WTC11 (cell line): ENCODE measurements around the gene CD2AP. TPM values are rescaled to one million over a fixed set of nuclear protein-coding genes. Genes with fewer than 3 reads are reported as not detected.

ENCODE experiments used
- ATAC-seq: fragments of 200-7000 bp; cut with Tn5 transposase; 2 replicates; pipeline ENCODE4 v1.10.0; 2021; ENCODE audit warnings: mild to moderate bottlenecking, moderate library complexity
- CTCF ChIA-PET: fragments of 300-600 bp; sonication (Branson Sonifier 250); formaldehyde crosslinking; loops from one replicate; lab custom pipeline; 2021; ENCODE audit warnings: antibody characterized with exemption; lab: Charles Lee
- POLR2A ChIA-PET: fragments of 350-600 bp; sonication (Branson Sonifier 250); formaldehyde crosslinking; loops from one replicate; lab custom pipeline; 2021; ENCODE audit warnings: antibody characterized with exemption; lab: Charles Lee
- DNase-seq: peaks from one replicate; pipeline ENCODE4 v3.0.0; 2021; ENCODE audit warnings: low spot score
- H3K27ac Mint-ChIP-seq: 2 replicates; pipeline ENCODE4 v1.8.0; 2021; ENCODE audit warnings: mixed read lengths
- H3K27me3 Mint-ChIP-seq: 2 replicates; pipeline ENCODE4 v1.8.0; 2021; ENCODE audit warnings: low read depth, mild to moderate bottlenecking, moderate library complexity, mixed read lengths
- H3K36me3 Mint-ChIP-seq: 2 replicates; pipeline ENCODE4 v1.8.0; 2021; ENCODE audit warnings: mixed read lengths
- H3K4me1 Mint-ChIP-seq: 2 replicates; pipeline ENCODE4 v1.8.0; 2022; ENCODE audit warnings: mixed read lengths
- H3K4me3 Mint-ChIP-seq: 2 replicates; pipeline ENCODE4 v1.8.0; 2021; ENCODE audit warnings: mild to moderate bottlenecking, moderate library complexity, mixed read lengths
- H3K9me3 Mint-ChIP-seq: 2 replicates; pipeline ENCODE4 v1.8.0; 2021; ENCODE audit warnings: mixed read lengths
- CTCF ChIP-seq: fragments of 200-600 bp; IDR thresholded peaks from 2 replicates; pipeline ENCODE4 v1.8.0; 2022; ENCODE audit warnings: antibody characterized with exemption
- PRRX2 ChIP-seq: fragments of 250-450 bp; sonication (Bioruptor Pico); IDR thresholded peaks from 2 replicates; pipeline ENCODE4 v1.8.0; 2021; ENCODE audit warnings: mild to moderate bottlenecking
- ZSCAN18 ChIP-seq: fragments of 250-450 bp; sonication (Bioruptor Pico); IDR thresholded peaks from 2 replicates; pipeline ENCODE4 v2.1.2; 2022; ENCODE audit warnings: mild to moderate bottlenecking, moderate library complexity
- total RNA-seq: library from RNA; stranded (reverse); gene quantifications from 3 replicates; pipeline ENCODE4 v1.2.3, GENCODE V29; 2021
- TF ChIP-seq, protein P1 (sequence below): sonication (generic); formaldehyde crosslinking; IDR thresholded peaks from 2 replicates; pipeline ENCODE4 v1.8.0; 2023; ENCODE audit warnings: missing genetic modification reagents, mild to moderate bottlenecking, borderline replicate concordance
- TF ChIP-seq, protein P2 (sequence below): sonication (generic); formaldehyde crosslinking; IDR thresholded peaks from 2 replicates; pipeline ENCODE4 v1.8.1; 2022; ENCODE audit warnings: low read depth, missing genetic modification reagents, borderline replicate concordance
- TF ChIP-seq, protein P3 (sequence below): fragments of 250-450 bp; sonication (Bioruptor Pico); conservative IDR thresholded peaks from 2 replicates; pipeline ENCODE4 v1.9.0; 2021; ENCODE audit warnings: mild to moderate bottlenecking
- TF ChIP-seq, protein P4 (sequence below): sonication (generic); formaldehyde crosslinking; IDR thresholded peaks from 2 replicates; pipeline ENCODE4 v1.8.1; 2023; ENCODE audit warnings: mild to moderate bottlenecking, missing genetic modification reagents, moderate library complexity
- TF ChIP-seq, protein P5 (sequence below): sonication (generic); formaldehyde crosslinking; IDR thresholded peaks from 2 replicates; pipeline ENCODE4 v1.8.1; 2022; ENCODE audit warnings: low read depth, mild to moderate bottlenecking, moderate library complexity, missing genetic modification reagents, borderline replicate concordance
- TF ChIP-seq, protein P6 (sequence below): sonication (generic); formaldehyde crosslinking; IDR thresholded peaks from 2 replicates; pipeline ENCODE4 v1.8.0; 2022; ENCODE audit warnings: mild to moderate bottlenecking, missing genetic modification reagents

CD2AP gene
- total RNA-seq, 1 experiment from 2014 or later, result 77.0 TPM

DNA sequence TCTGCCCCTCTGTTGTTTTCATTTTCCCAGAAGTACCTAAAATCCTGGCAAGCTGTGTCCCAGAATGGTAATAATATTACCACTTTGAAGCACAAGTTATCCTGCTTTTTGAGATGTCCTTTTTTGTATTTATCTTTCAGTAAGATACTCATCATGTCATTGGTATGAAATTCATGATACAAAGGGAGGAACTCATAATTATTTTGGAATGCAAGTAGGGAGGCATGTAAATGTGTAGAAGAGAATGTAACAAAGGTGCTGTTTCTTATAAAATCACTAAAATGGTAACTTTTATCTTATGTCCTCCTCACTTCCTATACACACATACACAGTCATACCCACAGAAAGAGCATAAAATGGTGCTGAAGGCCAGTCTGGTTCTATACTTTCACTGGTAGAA is 109.9 kb downstream of the CD2AP start:
- peaks cover 6% of the 10 kb centered on the region for H3K4me1 Mint-ChIP-seq
- no peaks in the 10 kb centered on the region for H3K27me3 Mint-ChIP-seq
- H3K36me3 Mint-ChIP-seq, result peaks cover 60% of the 10 kb centered on the region
- ChIA-PET CTCF (no interaction called here), POLR2A (no interaction called here)
- DNase-seq (no peak), ATAC-seq (no peak)
- no peak overlapping the region for H3K4me3 Mint-ChIP-seq
- TF ChIP-seq, protein P1, sequence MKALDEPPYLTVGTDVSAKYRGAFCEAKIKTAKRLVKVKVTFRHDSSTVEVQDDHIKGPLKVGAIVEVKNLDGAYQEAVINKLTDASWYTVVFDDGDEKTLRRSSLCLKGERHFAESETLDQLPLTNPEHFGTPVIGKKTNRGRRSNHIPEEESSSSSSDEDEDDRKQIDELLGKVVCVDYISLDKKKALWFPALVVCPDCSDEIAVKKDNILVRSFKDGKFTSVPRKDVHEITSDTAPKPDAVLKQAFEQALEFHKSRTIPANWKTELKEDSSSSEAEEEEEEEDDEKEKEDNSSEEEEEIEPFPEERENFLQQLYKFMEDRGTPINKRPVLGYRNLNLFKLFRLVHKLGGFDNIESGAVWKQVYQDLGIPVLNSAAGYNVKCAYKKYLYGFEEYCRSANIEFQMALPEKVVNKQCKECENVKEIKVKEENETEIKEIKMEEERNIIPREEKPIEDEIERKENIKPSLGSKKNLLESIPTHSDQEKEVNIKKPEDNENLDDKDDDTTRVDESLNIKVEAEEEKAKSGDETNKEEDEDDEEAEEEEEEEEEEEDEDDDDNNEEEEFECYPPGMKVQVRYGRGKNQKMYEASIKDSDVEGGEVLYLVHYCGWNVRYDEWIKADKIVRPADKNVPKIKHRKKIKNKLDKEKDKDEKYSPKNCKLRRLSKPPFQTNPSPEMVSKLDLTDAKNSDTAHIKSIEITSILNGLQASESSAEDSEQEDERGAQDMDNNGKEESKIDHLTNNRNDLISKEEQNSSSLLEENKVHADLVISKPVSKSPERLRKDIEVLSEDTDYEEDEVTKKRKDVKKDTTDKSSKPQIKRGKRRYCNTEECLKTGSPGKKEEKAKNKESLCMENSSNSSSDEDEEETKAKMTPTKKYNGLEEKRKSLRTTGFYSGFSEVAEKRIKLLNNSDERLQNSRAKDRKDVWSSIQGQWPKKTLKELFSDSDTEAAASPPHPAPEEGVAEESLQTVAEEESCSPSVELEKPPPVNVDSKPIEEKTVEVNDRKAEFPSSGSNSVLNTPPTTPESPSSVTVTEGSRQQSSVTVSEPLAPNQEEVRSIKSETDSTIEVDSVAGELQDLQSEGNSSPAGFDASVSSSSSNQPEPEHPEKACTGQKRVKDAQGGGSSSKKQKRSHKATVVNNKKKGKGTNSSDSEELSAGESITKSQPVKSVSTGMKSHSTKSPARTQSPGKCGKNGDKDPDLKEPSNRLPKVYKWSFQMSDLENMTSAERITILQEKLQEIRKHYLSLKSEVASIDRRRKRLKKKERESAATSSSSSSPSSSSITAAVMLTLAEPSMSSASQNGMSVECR (CRISPR knock-in tag), result no peak
- TF ChIP-seq, protein P2, sequence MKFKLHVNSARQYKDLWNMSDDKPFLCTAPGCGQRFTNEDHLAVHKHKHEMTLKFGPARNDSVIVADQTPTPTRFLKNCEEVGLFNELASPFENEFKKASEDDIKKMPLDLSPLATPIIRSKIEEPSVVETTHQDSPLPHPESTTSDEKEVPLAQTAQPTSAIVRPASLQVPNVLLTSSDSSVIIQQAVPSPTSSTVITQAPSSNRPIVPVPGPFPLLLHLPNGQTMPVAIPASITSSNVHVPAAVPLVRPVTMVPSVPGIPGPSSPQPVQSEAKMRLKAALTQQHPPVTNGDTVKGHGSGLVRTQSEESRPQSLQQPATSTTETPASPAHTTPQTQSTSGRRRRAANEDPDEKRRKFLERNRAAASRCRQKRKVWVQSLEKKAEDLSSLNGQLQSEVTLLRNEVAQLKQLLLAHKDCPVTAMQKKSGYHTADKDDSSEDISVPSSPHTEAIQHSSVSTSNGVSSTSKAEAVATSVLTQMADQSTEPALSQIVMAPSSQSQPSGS (CRISPR knock-in tag), result no peak
- TF ChIP-seq ZSCAN18 (no peak), PRRX2 (no peak)
- TF ChIP-seq, protein P3, sequence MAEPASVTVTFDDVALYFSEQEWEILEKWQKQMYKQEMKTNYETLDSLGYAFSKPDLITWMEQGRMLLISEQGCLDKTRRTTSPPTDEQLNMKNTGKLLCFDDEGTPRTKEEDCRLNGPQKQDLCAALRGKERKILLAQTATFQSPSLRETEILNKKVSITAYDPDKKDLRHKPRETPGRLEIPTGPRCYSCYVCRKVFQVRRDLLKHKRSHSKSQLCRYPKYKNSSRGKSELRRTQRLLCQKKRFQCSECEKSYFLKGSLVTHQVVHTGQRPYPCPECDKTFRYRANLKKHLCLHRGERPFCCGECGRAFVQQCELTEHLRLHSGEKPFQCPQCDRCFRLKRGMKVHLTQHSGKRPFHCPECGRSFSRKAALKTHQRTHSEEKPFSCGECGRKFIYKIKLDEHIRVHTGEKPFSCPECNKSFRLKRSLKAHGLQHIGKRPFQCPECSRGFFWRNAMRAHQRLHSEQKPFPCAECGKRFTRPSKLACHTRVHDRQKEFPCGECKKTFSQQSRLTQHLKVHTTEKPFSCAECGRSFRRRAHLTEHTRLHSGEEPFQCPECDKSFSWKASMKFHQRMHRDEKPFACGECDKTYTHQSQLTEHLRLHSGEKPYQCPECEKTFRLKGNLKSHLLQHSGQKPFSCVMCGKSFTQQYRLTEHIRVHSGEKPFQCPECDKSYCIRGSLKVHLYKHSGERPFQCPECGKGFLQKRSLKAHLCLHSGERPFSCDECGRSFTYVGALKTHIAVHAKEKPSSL (CRISPR knock-in tag), result no peak
- TF ChIP-seq, protein P4, sequence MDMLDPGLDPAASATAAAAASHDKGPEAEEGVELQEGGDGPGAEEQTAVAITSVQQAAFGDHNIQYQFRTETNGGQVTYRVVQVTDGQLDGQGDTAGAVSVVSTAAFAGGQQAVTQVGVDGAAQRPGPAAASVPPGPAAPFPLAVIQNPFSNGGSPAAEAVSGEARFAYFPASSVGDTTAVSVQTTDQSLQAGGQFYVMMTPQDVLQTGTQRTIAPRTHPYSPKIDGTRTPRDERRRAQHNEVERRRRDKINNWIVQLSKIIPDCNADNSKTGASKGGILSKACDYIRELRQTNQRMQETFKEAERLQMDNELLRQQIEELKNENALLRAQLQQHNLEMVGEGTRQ (CRISPR knock-in tag), result no peak
- no peaks in the 10 kb centered on the region for H3K9me3 Mint-ChIP-seq
- H3K27ac Mint-ChIP-seq, result 0 out of 2 replicates have a peak overlapping the region, but pooled peaks have one; percentile 35

DNA sequence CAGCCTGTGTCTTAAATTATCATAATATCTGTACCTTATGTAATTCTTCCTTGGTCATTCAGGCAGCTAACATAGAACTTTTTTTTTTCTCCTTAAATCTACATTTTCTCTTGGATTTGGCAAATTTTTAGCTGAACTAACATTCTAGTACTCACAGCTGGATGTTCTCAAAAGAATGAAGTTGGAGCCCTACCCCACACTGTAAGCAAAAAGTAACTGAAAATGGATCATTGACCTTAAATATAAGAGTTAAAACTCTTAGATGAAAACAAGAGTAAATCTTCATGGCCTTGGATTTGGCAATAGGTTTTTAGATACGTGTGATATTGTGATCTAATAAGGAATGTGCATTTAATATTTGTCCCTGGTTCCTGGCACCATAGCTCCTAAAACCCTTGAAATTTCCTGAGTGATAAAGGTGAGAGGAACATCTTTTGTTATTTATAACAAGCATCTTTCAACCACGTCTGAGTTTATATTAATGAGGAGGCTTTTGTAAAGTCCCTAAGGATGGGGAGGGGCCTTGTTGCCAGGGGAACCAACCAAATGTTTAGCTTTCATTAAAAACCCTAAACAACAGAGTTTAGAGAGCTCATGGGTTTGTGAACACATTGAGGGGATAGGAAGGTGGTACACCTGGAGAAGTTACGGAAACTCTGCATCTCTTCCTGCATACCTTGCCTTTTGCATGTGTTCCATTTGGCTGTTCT is 114.7 kb downstream of the CD2AP start:
- ChIA-PET CTCF (interaction anchor here (0.6 to 1.4 kb wide), 2 partner anchors 39 to 294 kb away, joined by 3 to 4 read pairs; no protein-coding TSS in a partner anchor), POLR2A (interaction anchor here (0.6 to 1.0 kb wide), 2 partner anchors 39 to 109 kb away, joined by 3 read pairs; no protein-coding TSS in a partner anchor)
- peaks cover 62% of the 10 kb centered on the region for H3K36me3 Mint-ChIP-seq
- H3K27ac Mint-ChIP-seq, result peak overlapping the region; percentile 53; the same call in 1 of the 2 replicates
- ATAC-seq (no peak; the same call in none of the 2 replicates), DNase-seq (no peak)
- no peaks in the 10 kb centered on the region for H3K27me3 Mint-ChIP-seq
- peaks cover 9% of the 10 kb centered on the region for H3K4me1 Mint-ChIP-seq
- no peak overlapping the region for H3K4me3 Mint-ChIP-seq
- peaks cover 6% of the 10 kb centered on the region for H3K9me3 Mint-ChIP-seq
- no peak for TF ChIP-seq CTCF
- TF ChIP-seq, protein P1 (CRISPR knock-in tag), result no peak
- TF ChIP-seq, protein P5, sequence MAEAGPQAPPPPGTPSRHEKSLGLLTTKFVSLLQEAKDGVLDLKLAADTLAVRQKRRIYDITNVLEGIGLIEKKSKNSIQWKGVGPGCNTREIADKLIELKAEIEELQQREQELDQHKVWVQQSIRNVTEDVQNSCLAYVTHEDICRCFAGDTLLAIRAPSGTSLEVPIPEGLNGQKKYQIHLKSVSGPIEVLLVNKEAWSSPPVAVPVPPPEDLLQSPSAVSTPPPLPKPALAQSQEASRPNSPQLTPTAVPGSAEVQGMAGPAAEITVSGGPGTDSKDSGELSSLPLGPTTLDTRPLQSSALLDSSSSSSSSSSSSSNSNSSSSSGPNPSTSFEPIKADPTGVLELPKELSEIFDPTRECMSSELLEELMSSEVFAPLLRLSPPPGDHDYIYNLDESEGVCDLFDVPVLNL, result no peak
- TF ChIP-seq, protein P6, sequence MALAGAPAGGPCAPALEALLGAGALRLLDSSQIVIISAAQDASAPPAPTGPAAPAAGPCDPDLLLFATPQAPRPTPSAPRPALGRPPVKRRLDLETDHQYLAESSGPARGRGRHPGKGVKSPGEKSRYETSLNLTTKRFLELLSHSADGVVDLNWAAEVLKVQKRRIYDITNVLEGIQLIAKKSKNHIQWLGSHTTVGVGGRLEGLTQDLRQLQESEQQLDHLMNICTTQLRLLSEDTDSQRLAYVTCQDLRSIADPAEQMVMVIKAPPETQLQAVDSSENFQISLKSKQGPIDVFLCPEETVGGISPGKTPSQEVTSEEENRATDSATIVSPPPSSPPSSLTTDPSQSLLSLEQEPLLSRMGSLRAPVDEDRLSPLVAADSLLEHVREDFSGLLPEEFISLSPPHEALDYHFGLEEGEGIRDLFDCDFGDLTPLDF, result no peak
